Epithelial cell of prostate (primary cell): ENCODE results near the gene KCNAB2.

ENCODE experiments used
- DNase-seq: peaks from one replicate; pipeline ENCODE4 v3.0.0-alpha.2; 2011; ENCODE audit warnings: low read depth, low spot score
- H3K27ac ChIP-seq: fragments of 450-650 bp; 2 replicates; pipeline ENCODE4 v1.5.1; 2017; ENCODE audit warnings: mild to moderate bottlenecking

KCNAB2 gene

DNA sequence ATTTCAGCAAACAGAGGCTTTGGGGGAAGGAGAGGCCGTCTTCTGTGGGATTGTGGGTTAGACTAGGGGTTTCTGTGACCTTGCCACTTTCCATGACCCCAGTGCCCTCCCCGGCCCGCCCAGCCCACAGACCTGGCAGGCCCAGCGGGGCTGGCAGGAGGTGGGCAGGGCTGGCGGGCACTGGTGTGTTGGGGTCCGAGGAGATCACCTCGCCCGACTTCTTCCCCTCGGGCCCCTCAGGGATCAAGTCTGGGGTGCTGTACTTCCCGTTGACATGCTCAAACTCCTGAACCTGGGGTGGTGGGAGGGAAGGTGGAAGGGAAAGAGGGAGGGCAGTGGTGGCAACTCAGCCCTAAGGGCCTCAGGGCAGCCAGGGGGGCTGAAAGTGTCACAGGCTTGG is 78.1 kb downstream of the KCNAB2 start:
- no peak for DNase-seq
- no peak overlapping the region for H3K27ac ChIP-seq

- H3K27ac ChIP-seq: no peak overlapping the region
- no peak for DNase-seq
Measured at GRCh38 chr1:6124341-6124740, 78.7 kb downstream of the KCNAB2 start.

- no peak overlapping the region for H3K27ac ChIP-seq
- DNase-seq: no peak
Measured at GRCh38 chr1:6124746-6125365, 79.2 kb downstream of the KCNAB2 start.

DNA sequence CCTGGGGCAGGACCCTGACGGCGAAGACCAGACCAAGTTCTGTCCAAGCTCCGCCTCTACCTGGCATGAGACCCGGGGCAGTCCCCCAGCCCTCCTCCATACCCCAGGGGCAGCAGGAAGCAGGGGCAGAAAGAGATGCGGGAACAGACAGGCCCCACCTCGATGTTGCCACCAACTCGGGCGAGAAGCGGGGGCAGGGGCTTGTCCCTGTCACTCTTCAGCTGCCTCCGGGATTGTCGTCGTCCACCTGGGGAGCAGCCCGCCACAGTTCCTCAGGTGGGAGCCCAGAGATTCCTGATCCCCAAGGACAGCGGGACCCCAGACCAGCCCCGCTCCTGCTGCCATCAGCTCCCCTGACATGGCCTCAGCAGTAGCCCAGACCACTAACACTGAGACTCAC is 79.7 kb downstream of the KCNAB2 start:
- no peak for DNase-seq
- H3K27ac ChIP-seq: no peak overlapping the region

GRCh38 chr1:6126028-6126427 is 80.3 kb downstream of the KCNAB2 start:
- no peak for DNase-seq
- H3K27ac ChIP-seq: no peak overlapping the region

GRCh38 chr1:6126521-6127067 is 80.9 kb downstream of the KCNAB2 start:
- no peak overlapping the region for H3K27ac ChIP-seq
- DNase-seq: no peak

- no peak for DNase-seq
- no peak overlapping the region for H3K27ac ChIP-seq
Measured at GRCh38 chr1:6127587-6128163, 82.0 kb downstream of the KCNAB2 start.

DNA sequence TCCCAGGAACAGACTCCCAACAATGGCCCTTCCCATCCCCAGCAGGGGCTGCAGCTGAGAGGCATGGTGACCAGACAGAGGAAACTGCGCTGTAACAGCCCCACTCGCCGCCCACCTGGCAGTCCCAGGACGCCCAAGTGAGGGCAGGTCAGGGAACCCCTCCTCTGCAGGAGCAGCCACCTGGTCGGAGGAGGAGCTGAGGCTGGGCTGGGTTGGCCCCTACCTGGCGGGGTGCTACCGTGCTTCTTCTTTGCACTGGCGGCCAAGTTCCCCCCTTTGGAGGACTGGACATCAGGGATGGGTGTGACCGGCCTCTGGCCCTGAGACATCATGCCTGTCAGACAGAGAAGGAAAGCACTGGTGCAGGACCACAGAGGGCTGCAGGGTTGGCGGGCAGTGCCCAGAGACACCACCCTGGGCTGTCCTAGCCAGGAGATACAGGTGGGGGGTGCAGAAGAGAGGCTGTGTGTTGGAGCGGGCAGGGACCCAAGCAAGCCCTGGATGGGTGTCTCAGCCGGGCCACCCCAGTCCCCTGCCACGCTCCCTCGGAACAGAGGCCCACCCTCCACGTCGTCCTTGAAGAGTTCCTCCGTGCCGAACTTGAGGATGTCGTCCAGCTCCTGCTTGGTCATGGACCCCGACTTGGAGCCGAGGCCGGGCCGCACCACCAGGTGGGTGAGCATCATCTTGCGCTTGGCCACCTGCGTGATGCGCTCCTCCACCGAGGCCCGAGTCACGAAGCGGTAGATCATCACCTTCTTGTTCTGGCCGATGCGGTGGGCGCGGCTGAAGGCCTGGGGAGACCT is 82.8 kb downstream of the KCNAB2 start:
- DNase-seq: no peak
- H3K27ac ChIP-seq: no peak overlapping the region

GRCh38 chr1:6129313-6129712 is 83.6 kb downstream of the KCNAB2 start:
- DNase-seq: no peak

GRCh38 chr1:6130036-6130435 is 84.3 kb downstream of the KCNAB2 start:
- DNase-seq: no peak
- H3K27ac ChIP-seq: no peak overlapping the region

More at GRCh38 chr1:6129313-6129712, 83.6 kb downstream of the KCNAB2 start:
- H3K27ac ChIP-seq: no peak overlapping the region

DNA sequence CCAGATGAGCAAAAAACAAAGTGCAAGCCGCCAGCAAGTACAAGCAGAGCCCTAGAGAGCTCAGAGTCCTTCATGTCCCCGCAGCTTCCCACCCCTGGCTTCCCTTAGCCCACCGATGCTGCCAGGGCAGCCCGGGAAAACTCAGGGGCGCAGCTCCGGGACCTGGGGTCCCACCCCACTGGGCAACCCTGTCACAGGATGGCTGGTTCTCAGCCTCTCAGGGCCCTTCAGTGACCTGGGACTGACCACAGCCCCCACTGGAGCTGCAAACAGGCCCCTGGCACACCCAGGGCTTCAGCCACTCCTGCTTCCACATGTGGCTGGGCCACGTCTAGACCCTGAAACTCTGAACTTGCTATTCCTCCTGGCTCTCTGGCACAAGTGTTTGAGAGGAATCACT is 84.9 kb downstream of the KCNAB2 start:
- DNase-seq: no peak
- no peak overlapping the region for H3K27ac ChIP-seq

- no peak overlapping the region for H3K27ac ChIP-seq
- DNase-seq: no peak
Measured at GRCh38 chr1:6131561-6131960, 85.9 kb downstream of the KCNAB2 start.

- H3K27ac ChIP-seq: no peak overlapping the region
- DNase-seq: no peak
Measured at GRCh38 chr1:6133146-6133895, 87.6 kb downstream of the KCNAB2 start.

DNA sequence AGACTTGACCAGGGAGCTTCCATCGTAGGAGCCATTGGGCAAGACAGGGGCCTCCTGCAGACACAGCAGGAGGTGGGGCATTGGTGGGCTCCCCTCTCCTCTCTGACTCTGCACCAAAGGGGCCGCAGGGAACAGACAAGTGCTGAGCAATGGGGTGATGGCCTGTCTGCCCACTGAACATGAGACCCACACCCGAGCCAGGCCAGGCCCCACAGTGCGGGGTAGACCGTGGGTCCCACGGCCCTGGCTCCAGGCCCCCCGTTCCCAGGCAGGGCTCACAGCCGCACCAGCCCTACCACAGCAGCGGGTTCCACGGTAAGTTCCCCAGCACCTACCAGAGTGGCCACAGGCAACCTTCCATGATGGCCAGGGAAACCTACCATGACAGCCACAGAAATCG is 88.5 kb downstream of the KCNAB2 start:
- no peak for DNase-seq

GRCh38 chr1:6134741-6135510 is 89.2 kb downstream of the KCNAB2 start:
- no peak for DNase-seq
- no peak overlapping the region for H3K27ac ChIP-seq

More for the DNA sequence above, 88.5 kb downstream of the KCNAB2 start:
- H3K27ac ChIP-seq: no peak overlapping the region

DNA sequence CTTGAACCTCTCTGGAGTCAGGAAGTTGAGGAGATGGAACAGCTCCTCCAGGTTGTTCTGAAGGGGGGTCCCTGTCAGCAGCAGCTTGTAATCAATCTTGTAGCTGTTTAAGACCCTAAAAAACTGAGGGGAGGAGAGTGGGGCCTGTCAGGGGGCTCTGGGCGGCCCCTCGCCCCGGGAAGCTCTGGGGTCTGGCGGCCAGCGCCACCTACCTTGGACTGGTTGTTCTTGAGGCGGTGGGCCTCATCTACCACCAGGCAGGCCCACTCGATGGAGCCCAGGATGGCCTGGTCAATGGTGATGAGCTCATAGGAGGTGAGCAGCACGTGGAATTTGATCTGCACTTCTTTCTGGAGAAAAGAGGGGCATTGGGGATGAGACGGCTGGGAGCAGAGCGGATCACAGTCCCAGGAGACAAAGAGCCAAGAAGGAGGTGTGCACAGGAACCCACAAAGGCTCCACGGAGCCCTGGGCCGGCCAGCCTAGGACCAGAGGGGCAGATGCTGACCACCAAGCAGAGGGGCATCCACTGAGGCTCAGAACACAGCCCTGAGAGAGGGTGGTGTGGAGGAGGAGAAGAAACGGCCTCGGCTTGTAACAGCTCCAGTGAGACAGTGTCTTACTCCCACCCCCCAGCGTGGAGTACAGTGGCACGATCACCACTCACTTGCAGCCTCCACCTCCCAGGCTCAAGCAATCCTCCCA is 91.0 kb downstream of the KCNAB2 start:
- DNase-seq: no peak
- H3K27ac ChIP-seq: no peak overlapping the region

DNA sequence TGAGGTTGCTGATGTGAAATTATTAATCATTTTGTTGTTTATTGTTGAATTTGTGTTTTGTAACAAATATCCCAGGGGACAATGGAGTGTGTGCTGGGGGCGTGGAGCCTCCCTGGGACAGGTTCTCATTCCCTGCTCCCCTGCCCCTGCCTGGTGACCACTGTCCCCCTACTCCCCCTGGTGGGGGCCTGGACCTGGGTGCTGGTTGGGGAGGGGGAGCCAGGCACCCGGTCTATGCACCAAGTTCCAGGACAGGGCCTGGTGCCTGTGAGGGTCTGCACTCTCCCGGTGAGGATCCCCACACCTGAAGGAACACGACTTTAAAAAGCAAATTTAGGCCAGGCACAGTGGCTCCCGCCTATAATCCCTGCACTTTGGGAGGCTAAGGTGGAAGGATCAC is 92.1 kb downstream of the KCNAB2 start:
- no peak for DNase-seq
- H3K27ac ChIP-seq: no peak overlapping the region

DNA sequence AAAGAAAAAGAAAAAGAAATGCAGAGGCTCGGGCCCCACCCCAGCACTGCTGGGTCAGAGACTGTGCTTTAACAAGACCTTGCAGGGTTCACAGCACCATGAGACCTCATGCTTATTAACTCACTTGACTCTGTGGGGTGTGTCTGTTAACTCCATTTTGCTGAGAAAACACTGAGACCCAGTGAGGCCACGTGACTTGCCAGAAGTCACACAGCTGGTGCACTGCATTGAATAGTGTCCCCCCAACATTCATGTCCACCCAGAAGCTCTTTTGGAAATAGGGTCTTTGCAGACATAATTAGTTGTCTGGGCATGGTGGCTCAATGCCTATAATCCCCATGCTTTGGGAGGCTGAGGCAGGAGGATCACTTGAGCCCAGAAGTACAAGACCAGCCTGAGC is 94.7 kb downstream of the KCNAB2 start:
- no peak overlapping the region for H3K27ac ChIP-seq
- no peak for DNase-seq

DNA sequence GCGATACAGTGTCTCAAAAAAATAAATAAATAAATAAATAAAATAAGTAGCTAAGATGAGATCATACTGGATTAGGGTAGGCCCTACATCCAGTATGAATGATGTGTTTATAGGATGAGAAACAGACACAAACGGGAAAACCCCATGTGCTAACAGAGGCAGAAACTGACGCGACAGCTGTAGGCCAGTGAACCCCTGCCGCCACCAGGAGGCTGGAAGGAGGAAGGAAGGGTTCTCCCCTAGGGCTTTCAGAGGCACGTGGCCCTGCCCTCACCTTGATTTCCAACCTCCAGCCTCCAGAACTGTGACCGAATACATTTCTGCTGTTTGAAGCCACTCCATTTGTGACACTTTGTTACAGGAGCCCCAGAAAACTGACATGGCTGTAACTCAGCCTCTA is 95.9 kb downstream of the KCNAB2 start:
- DNase-seq: no peak
- no peak overlapping the region for H3K27ac ChIP-seq
